Frontal cortex (tissue), 4 donors: ENCODE data around the gene ZNF839. TPM values are rescaled to one million over a fixed set of nuclear protein-coding genes. Genes with fewer than 3 reads are reported as not detected.

Source experiments
- DNase-seq, 2 donors: peaks; one replicate each; pipeline ENCODE4 v3.0.0; 2012; ENCODE audit warnings: low spot score in 2 of 2
- FAIRE-seq: peaks from 2 replicates; lab custom pipeline; 2012; peaks lifted over from hg19 to GRCh38; lab: Jason Lieb, UNC
- total RNA-seq: library from RNA; depleted of rRNA; stranded (reverse); fragments of >200 nt; gene quantifications from one replicate; pipeline ENCODE4 v1.2.3, GENCODE V29; 2014
- donor health status: control.
- donor health status: control.
- donor health status: control.

Gene ZNF839
- total RNA-seq, 1 donor from 2014 or later = 12.6 TPM

DNA sequence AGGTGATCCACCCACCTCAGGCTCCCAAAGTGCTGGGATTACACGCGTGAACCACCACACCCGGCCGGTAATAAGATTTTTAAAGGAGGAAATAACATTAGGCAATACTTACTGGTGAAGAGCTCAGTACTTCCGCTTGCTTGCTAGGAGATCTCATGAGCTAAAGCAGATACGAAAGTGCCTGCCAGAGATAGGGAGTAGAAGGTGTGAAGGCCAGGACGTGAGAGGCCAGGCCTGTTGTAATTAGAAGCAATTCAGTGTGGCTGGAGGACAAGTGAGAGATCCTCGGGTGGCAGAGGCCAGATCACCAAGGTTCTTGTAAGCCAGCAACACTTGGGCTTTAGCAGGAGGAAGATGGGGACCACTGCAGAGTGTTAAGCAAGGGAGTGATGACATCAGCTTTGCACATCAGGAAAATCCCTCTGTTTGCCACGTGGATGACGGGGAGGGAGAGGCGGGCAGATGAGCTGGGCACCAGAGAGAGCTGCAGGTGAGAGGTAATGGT lies 50.8 kb downstream of the ZNF839 start:
- no peak for DNase-seq
- no peak for FAIRE-seq

- FAIRE-seq (no peak), DNase-seq (no peak)
Observed at GRCh38 chr14:102371361-102371760, 51.8 kb downstream of the ZNF839 start.

GRCh38 chr14:102373110-102373509 lies 53.6 kb downstream of the ZNF839 start:
- no peak for DNase-seq
- FAIRE-seq = no peak

GRCh38 chr14:102374264-102374663 lies 54.7 kb downstream of the ZNF839 start:
- FAIRE-seq = no peak
- DNase-seq = no peak

GRCh38 chr14:102375119-102375518 lies 55.6 kb downstream of the ZNF839 start:
- DNase-seq (no peak), FAIRE-seq (no peak)

DNA sequence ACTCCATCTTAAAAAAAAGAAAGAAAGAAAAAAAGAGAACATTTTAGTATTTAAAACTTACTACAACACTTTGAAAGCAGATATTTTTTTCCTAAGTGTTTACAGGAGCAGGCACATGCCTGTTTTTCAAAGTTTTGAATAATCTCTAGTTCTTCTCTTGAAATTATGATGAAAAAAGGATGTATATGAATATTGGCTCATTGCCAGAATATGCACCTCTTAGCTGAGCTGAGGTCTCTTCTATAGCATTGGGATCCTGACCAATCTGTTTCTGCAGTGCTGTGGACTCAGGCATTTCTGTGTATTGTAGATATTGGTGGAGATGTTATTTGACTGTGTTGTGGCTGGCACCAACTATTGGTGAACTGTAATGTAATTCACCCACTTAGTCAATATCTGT lies 58.1 kb downstream of the ZNF839 start:
- DNase-seq = no peak
- FAIRE-seq = no peak

GRCh38 chr14:102378830-102379229 lies 59.3 kb downstream of the ZNF839 start:
- no peak for FAIRE-seq

DNA sequence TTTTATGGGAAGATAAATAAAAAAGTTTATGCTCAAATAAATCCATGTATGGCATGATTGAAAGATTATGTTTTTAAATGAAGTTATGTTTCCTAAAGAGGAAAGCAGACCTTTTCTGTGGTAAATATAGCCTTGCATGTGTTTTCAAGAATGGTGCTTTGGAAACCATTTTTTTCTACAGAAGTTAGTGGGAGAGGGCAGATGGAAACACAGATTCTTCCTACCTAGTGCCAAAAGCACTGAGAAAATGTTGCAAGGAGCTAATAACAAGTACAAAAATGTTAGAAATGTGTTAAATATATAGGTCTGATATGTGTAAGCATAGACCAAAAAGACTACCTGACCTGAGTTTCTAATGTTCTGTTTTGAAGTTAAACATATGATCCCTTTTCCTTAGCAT lies 67.5 kb downstream of the ZNF839 start:
- FAIRE-seq (no peak), DNase-seq (no peak)

More at GRCh38 chr14:102378830-102379229, 59.3 kb downstream of the ZNF839 start:
- DNase-seq = no peak

DNA sequence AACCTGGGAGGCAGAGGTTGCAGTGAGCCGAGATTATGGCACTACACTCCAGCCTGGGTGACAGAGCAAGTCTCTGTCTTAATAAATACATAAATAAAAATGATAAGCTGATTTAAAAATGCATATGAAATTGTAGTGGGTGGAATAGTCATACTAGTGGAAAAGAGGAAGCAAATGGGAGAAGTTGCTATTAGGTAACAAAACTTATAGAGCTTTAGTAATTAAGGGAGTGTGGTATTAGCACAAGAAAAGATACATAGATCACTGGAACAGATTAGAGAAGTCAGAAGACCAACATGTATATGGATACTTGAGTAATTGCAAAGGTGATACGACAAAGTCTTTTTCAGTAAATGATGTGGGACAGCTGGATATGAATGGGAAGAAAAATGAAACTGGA lies 69.7 kb downstream of the ZNF839 start:
- DNase-seq (no peak), FAIRE-seq (no peak)

GRCh38 chr14:102390064-102390855 lies 70.7 kb downstream of the ZNF839 start:
- FAIRE-seq (no peak), DNase-seq (no peak)

Other genes with a start within 250 kb of the ZNF839 start
- gene HSP90AA1, start 232.7 kb upstream of the ZNF839 start, total RNA-seq = 289 TPM
- gene WDR20, start 179.8 kb upstream of the ZNF839 start, total RNA-seq = 39.5 TPM
- gene MOK, start 14.6 kb upstream of the ZNF839 start, total RNA-seq = 26.5 TPM
- gene CINP, start 43.1 kb downstream of the ZNF839 start, total RNA-seq = 24.9 TPM
- gene TECPR2, start 43.2 kb downstream of the ZNF839 start, total RNA-seq = 8.6 TPM
- 3.7 TPM for gene ANKRD9, start 190.0 kb downstream of the ZNF839 start, total RNA-seq